ENCODE results near the gene C7orf57.

Gene C7orf57

GRCh38 chr7:48011951-48012350, 23.4 kb upstream of the C7orf57 start:
- TF ChIP-seq, protein P1, sequence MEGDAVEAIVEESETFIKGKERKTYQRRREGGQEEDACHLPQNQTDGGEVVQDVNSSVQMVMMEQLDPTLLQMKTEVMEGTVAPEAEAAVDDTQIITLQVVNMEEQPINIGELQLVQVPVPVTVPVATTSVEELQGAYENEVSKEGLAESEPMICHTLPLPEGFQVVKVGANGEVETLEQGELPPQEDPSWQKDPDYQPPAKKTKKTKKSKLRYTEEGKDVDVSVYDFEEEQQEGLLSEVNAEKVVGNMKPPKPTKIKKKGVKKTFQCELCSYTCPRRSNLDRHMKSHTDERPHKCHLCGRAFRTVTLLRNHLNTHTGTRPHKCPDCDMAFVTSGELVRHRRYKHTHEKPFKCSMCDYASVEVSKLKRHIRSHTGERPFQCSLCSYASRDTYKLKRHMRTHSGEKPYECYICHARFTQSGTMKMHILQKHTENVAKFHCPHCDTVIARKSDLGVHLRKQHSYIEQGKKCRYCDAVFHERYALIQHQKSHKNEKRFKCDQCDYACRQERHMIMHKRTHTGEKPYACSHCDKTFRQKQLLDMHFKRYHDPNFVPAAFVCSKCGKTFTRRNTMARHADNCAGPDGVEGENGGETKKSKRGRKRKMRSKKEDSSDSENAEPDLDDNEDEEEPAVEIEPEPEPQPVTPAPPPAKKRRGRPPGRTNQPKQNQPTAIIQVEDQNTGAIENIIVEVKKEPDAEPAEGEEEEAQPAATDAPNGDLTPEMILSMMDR (conservative IDR thresholded peaks at IDR 0.05; ENCODE audit: low read length) = no peak
- DNase-seq (ENCODE audit: low read depth) = no peak
- H3K4me3 ChIP-seq (ENCODE audit: low read length) = no peak overlapping the region

GRCh38 chr7:48016641-48017040, 18.7 kb upstream of the C7orf57 start:
- DNase-seq (ENCODE audit: low read depth) = no peak
- TF ChIP-seq, protein P1 (conservative IDR thresholded peaks at IDR 0.05; ENCODE audit: low read length) = no peak
- no peak overlapping the region for H3K4me3 ChIP-seq (ENCODE audit: low read length)

- TF ChIP-seq, protein P1 (conservative IDR thresholded peaks at IDR 0.05; ENCODE audit: low read length) = no peak
- no peak overlapping the region for H3K4me3 ChIP-seq (ENCODE audit: low read length)
- no peak for DNase-seq (ENCODE audit: low read depth)
These were observed 17.7 kb upstream of the C7orf57 start for GRCh38 chr7:48017674-48018073.

GRCh38 chr7:48025624-48026023, 9.7 kb upstream of the C7orf57 start:
- H3K4me3 ChIP-seq (ENCODE audit: low read length) = no peak overlapping the region
- no peak for DNase-seq (ENCODE audit: low read depth)
- TF ChIP-seq, protein P1 (conservative IDR thresholded peaks at IDR 0.05; ENCODE audit: low read length) = no peak

DNA sequence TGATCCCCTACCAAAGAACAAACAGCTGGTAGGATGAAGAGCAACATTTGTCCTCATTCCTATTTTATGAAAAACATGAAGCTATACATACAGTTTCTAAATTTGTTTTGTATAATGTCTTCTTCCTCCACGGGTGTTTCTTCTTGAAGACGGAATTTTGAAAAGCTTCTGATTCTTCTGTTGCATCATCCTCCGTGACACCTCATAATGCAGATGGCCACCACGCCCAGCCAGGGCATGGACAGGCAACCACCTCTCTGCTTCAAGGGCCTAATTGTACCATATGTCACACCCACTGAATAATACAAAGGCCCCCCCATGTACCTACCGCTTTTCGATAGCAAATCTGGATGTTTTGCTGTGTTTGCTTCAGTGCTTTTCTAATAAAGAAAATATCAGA, 6.4 kb upstream of the C7orf57 start, which contains the start of gene SUN3:
Gene SUN3, minus strand, starts transcription at position 170 of the 400 bp plus-strand sequence. Its CDS starts 169 bp downstream, at position 1.
- TF ChIP-seq, protein P1 (conservative IDR thresholded peaks at IDR 0.05; ENCODE audit: low read length) = no peak
- no peak for DNase-seq (ENCODE audit: low read depth)
- no peak within 1 kb of the TSS for H3K4me3 ChIP-seq (ENCODE audit: low read length)

GRCh38 chr7:48031111-48031510, 4.2 kb upstream of the C7orf57 start:
- TF ChIP-seq, protein P1 (conservative IDR thresholded peaks at IDR 0.05; ENCODE audit: low read length) = no peak
- DNase-seq (ENCODE audit: low read depth) = no peak
- H3K4me3 ChIP-seq (ENCODE audit: low read length) = no peak overlapping the region

DNA sequence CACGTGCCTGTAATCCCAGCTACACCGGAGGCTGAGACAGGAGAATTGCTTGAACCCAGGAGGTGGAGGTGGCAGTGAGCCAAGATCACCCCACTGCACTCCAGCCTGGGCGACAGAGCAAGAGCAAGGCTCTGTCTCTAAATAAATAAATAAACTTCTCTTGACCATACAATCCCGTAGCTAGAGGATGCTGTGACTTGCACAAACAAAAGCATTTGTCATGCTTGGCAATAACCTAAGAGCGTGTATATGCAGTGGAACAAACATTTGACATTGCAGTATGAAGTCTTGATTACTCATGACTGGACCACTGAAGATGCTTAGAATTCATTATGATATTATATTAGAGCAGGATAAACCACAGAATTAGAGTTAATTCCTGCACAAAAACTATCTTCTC, 1.4 kb upstream of the C7orf57 start:
- no peak for DNase-seq (ENCODE audit: low read depth)
- no peak overlapping the region for H3K4me3 ChIP-seq (ENCODE audit: low read length)
- TF ChIP-seq, protein P1 (conservative IDR thresholded peaks at IDR 0.05; ENCODE audit: low read length) = no peak

All from AG10803 (cell line).